Sigmoid colon (tissue), 7 donors: ENCODE data around the gene CFAP57. TPM values are rescaled to one million over a fixed set of nuclear protein-coding genes. Genes with fewer than 3 reads are reported as not detected.

ENCODE experiments used
- DNase-seq: peaks from one replicate; pipeline ENCODE4 v3.0.0-alpha.2; 2019
- H3K27ac ChIP-seq, 4 donors: fragments of 200-600 bp; sonication (generic); one replicate each; pipeline ENCODE4 v1.5.1; 2016 to 2019; ENCODE audit warnings: mild to moderate bottlenecking in 1 of 4
- H3K27me3 ChIP-seq, 3 donors: fragments of 200-600 bp; sonication (generic); one replicate each; pipeline ENCODE4 v1.5.1; 2019; ENCODE audit warnings: mild to moderate bottlenecking in 1 of 3
- H3K36me3 ChIP-seq, 4 donors: fragments of 200-600 bp; sonication (generic); one replicate each; pipeline ENCODE4 v1.5.1; 2016 to 2019
- H3K4me1 ChIP-seq, 4 donors: fragments of 200-600 bp; sonication (generic); one replicate each; pipeline ENCODE4 v1.5.1; 2017 to 2019
- H3K4me3 ChIP-seq, 4 donors: fragments of 200-600 bp; sonication (generic); one replicate each; pipeline ENCODE4 v1.5.1; 2017 to 2019; ENCODE audit warnings: mild to moderate bottlenecking in 2 of 4, moderate library complexity in 1 of 4
- H3K9me3 ChIP-seq, 4 donors: fragments of 200-600 bp in 3 of 4; sonication (generic) in 3 of 4; one replicate each; pipeline versions ENCODE4 v1.5.1 to v1.6.1; 2013 to 2019
- CTCF ChIP-seq, 4 experiments: fragments of 450-650 bp in 3 of 4; fragments of 200-600 bp in 1 of 4; IDR thresholded peaks; one replicate each; pipeline ENCODE4 v1.5.1; 2016 to 2019; ENCODE audit warnings: antibody characterized with exemption in 4 of 4, mild to moderate bottlenecking in 3 of 4, moderate library complexity in 2 of 4
- EP300 ChIP-seq, 4 donors: sonication (generic); formaldehyde crosslinking; IDR thresholded peaks; one replicate each; pipeline ENCODE4 v1.6.1; 2017; ENCODE audit warnings: antibody characterized with exemption in 4 of 4
- POLR2A ChIP-seq, 2 donors: fragments of 450-650 bp; IDR thresholded peaks; one replicate each; pipeline ENCODE4 v1.6.1; 2016; ENCODE audit warnings: antibody characterized with exemption in 2 of 2, mild to moderate bottlenecking in 2 of 2, moderate library complexity in 2 of 2
- POLR2AphosphoS5 ChIP-seq, 4 donors: sonication (generic); formaldehyde crosslinking; IDR thresholded peaks; one replicate each; pipeline ENCODE4 v1.6.1; 2017; ENCODE audit warnings: antibody characterized with exemption in 4 of 4
- WGBS, 2 donors: extraction: QIAGEN DNeasy Blood & Tissue Kit; methylation state at CpG; one replicate each; pipeline ENCODE4 v1.1.7; 2013; 5-methylcytosine and 5-hydroxymethylcytosine counted together
- intact Hi-C: fragments of 100-400 bp; cut with DNase I; formaldehyde crosslinking; loops from one replicate; pipeline ENCODE4 v1.15.1; 2023
- polyA plus RNA-seq, 3 donors: library from polyadenylated mRNA; stranded (reverse); fragments of 200-250 nt; gene quantifications; one replicate each; pipeline ENCODE4 v1.2.3, GENCODE V29; 2013
- total RNA-seq, 4 donors: library from RNA; depleted of rRNA; stranded (reverse); fragments of >200 nt; gene quantifications; one replicate each; pipeline ENCODE4 v1.1.0, GENCODE V29; 2016
- donor health status: healthy with polysubstance abuse.
- donor health status: Bipolar disorder and iron deficiency.
- donor health status: healthy.

Gene CFAP57
- total and polyA plus RNA-seq, 7 donors = under 0.01 to 0.06 TPM; not detected in 5

DNA sequence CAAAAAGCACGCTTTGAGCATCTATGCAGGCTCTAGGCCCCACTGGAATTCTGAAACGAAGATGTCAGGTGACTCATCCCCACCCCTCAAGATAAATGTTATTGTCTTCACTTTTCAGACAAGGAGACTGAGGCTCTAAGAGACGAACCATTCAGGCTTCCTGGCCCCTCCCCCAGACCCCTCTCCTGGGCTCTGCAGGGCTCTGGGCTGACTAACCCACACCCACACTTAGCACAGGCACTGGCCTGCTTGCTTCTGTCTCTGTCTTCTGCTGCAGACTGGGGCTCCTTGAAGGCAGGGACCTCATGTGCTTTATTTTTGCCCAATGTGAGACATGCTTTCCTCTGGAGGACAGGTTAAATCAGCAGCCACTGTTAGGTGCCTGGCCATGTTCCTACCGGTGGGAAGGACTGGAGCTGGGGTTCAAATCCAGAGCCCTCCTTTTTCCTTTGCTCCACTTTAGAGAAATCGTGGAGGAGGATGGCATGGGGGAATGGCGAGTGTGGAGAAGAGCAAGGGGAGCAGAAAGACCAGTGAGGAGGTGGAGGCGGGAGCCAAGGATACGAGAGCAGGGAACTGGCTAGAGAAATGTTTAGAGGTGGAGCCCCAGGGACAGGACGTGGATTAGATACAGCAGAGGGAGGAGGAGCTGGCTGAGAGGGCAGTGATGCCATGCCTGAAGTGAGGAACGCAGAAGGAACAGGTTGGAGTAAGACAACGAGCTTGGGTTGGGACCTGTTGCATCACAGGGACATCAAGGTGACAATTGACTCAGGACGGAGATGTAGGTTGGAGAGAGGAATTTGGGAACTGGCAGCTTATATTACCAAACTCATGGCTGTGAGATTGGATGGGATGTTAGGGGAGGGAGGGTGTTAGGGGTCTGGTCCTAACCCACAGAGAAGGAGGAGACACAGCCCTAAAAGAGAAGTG is 99.3 kb downstream of the CFAP57 start:
- Histone ChIP-seq H3K9me3 (no peaks in the 10 kb centered on the region), H3K36me3 (no peaks in the 10 kb centered on the region), H3K4me1 (peaks cover 0 to 8% (median 0%) of the 10 kb centered on the region in 4 donors), H3K27ac (no peak overlapping the region), H3K27me3 (peaks cover 6 to 39% (median 20%) of the 10 kb centered on the region in 3 donors), H3K4me3 (no peak overlapping the region)
- DNase-seq = peak; percentile 30
- WGBS, 2 donors = 54 to 74% methylated on average over 12 of the region's 12 CpGs
- no peak for TF ChIP-seq EP300 (IDR thresholded peaks at IDR 0.05)
- no peak for TF ChIP-seq CTCF (IDR thresholded peaks at IDR 0.05)
- no peak for TF ChIP-seq POLR2A (IDR thresholded peaks at IDR 0.05)
- TF ChIP-seq POLR2AphosphoS5 (IDR thresholded peaks at IDR 0.05) = no peak
- intact Hi-C loops = no loop called here

GRCh38 chr1:43272161-43272560 is 100.0 kb downstream of the CFAP57 start:
- intact Hi-C loops = no loop called here
- Histone ChIP-seq H3K4me1 (peaks cover 0 to 8% (median 0%) of the 10 kb centered on the region in 4 donors), H3K9me3 (no peaks in the 10 kb centered on the region), H3K27me3 (peaks cover 6 to 39% (median 20%) of the 10 kb centered on the region in 3 donors), H3K4me3 (no peak overlapping the region), H3K27ac (no peak overlapping the region), H3K36me3 (no peaks in the 10 kb centered on the region)
- DNase-seq = peak; percentile 56
- WGBS, 2 donors = 84 to 87% methylated on average over 9 of the region's 9 CpGs
- no peak for TF ChIP-seq CTCF (IDR thresholded peaks at IDR 0.05)
- TF ChIP-seq POLR2AphosphoS5 (IDR thresholded peaks at IDR 0.05) = no peak
- TF ChIP-seq POLR2A (IDR thresholded peaks at IDR 0.05) = no peak
- TF ChIP-seq EP300 (IDR thresholded peaks at IDR 0.05) = no peak

- H3K27ac ChIP-seq = no peak overlapping the region
- H3K9me3 ChIP-seq = no peaks in the 10 kb centered on the region
- intact Hi-C loops = no loop called here
- H3K36me3 ChIP-seq = no peaks in the 10 kb centered on the region
- peak; percentile 40 for DNase-seq
- no peak for TF ChIP-seq CTCF (IDR thresholded peaks at IDR 0.05)
- no peak for TF ChIP-seq POLR2A (IDR thresholded peaks at IDR 0.05)
- TF ChIP-seq EP300 (IDR thresholded peaks at IDR 0.05) = no peak
- no peak for TF ChIP-seq POLR2AphosphoS5 (IDR thresholded peaks at IDR 0.05)
- peaks cover 0 to 8% (median 0%) of the 10 kb centered on the region in 4 donors for H3K4me1 ChIP-seq
- 97% methylated on average over 46 of the region's 46 CpGs for WGBS, 2 donors
- no peak overlapping the region for H3K4me3 ChIP-seq
- peaks cover 6 to 39% (median 20%) of the 10 kb centered on the region in 3 donors for H3K27me3 ChIP-seq
Measured at GRCh38 chr1:43272576-43273571, 100.7 kb downstream of the CFAP57 start.

GRCh38 chr1:43273708-43274107 is 101.6 kb downstream of the CFAP57 start:
- no peaks in the 10 kb centered on the region for H3K36me3 ChIP-seq
- 80 to 92% methylated on average over 7 of the region's 7 CpGs for WGBS, 2 donors
- no peak overlapping the region for H3K27ac ChIP-seq
- H3K4me1 ChIP-seq = peaks cover 0 to 8% (median 0%) of the 10 kb centered on the region in 4 donors
- DNase-seq = peak; percentile 34
- intact Hi-C loops = no loop called here
- H3K9me3 ChIP-seq = no peaks in the 10 kb centered on the region
- H3K4me3 ChIP-seq = no peak overlapping the region
- H3K27me3 ChIP-seq = peaks cover 6 to 39% (median 20%) of the 10 kb centered on the region in 3 donors
- no peak for TF ChIP-seq CTCF (IDR thresholded peaks at IDR 0.05)
- TF ChIP-seq POLR2AphosphoS5 (IDR thresholded peaks at IDR 0.05) = no peak
- no peak for TF ChIP-seq EP300 (IDR thresholded peaks at IDR 0.05)
- TF ChIP-seq POLR2A (IDR thresholded peaks at IDR 0.05) = no peak
